Stimulated activated CD8-positive, alpha-beta memory T cell treated with anti-CD3 and anti-CD28 coated beads, Interleukin-15, amount 100 ng/mL, for 48 hours (primary cell): ENCODE data around the gene NPHP1.
"Not testable (repeated sequence)": the region's sequence is repeated elsewhere in the genome, so short reads cannot be mapped to it uniquely, and the experiment has no call there.

Experiments
- DNase-seq, 2 donors: peaks; one replicate each; pipeline ENCODE4 v3.0.0-alpha.2; 2020; ENCODE audit warnings: low read depth in 2 of 2

Gene NPHP1

GRCh38 chr2:110104025-110104771, 100.6 kb downstream of the NPHP1 start:
- no peak for DNase-seq

GRCh38 chr2:110103061-110103961, 101.5 kb downstream of the NPHP1 start:
- DNase-seq, result no peak

GRCh38 chr2:110101901-110102803, 102.7 kb downstream of the NPHP1 start:
- no peak for DNase-seq

DNA sequence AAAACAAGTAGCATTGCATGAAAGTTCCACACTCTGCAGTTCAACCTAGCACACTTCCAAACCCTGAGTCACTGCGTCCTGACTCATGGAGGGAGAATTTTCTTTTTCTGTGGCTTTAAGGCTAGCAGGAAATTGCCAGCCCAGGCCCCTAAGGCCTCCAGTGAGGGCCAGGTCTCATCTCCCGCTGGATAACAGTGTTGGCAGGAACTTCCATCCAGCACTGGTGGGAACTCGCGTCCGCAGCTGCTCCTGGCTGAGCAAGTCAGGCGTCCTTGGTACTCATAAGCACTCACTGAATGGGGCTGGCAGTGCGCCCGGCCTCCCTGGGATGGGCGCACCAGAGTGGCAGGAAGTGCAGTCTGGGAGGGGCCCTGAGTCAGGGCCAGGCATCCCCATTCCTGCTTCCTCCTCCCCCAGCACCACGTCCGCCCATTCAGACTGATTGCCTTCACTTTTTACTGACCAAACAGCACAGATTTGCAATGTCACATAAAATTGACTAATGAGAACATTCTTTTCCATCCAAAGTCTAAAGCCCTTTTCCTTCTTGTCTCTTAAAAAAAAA, 103.5 kb downstream of the NPHP1 start:
- no peak for DNase-seq

- DNase-seq, result not testable (repeated sequence)
Measured at GRCh38 chr2:110100880-110101279, 103.9 kb downstream of the NPHP1 start.

DNA sequence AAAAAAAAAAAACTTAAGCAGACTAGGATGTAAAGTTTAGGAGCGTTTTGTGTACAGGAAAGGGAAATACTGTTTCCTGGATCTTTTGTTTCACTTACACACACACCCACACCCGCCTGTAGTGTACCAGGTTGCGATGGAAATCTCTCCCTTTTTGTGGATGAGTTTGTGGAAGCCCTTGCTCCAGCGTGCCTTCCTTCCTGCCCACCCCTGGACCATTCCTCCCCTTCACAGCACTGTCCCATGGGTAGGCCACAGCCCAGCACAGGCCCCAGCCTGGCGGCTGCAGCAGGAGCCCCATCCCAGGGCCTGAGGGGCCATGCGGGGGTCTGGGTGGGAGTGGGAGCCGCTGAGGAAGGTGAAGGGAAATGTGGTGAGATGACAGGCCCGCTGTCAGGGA, 104.3 kb downstream of the NPHP1 start:
- no peak for DNase-seq

DNA sequence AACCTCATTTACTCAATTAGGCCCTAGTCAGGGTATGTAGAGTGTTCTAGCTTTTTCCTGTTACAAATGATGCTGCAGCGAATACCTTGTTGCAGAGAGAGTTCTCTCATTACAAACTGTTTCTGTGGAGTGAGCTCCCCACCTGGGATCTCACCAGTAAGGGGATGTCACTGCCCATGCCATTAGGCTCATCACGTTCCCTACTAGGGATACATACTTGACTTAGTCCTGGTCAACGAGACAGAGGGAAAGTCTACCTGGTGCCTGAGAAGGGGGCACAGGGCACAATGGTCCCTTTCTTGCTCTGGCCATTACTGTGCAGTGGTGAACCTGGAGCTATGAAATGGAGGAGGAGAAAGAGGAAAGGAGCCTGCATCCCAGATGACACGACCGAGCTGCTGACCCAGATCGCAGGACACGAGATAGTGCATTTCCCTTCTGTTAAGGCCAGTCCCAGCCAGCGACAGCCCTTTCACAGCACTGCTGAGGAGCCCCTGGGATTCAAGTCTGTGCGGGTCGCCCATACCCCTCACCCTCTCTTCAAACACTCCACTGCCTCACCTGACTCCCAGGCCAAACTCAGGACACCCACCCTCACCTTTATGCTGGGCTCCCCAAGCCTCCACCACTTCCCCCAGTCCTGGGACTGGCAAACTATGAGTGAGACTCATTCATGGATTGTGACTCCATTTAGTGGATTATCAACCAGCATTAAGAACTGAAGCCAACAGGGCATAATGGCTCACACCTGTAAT, 105.2 kb downstream of the NPHP1 start:
- DNase-seq, result no peak

- DNase-seq, result no peak
Measured at GRCh38 chr2:110099038-110099425, 105.8 kb downstream of the NPHP1 start.

GRCh38 chr2:110097506-110098220, 107.2 kb downstream of the NPHP1 start:
- no peak for DNase-seq

DNA sequence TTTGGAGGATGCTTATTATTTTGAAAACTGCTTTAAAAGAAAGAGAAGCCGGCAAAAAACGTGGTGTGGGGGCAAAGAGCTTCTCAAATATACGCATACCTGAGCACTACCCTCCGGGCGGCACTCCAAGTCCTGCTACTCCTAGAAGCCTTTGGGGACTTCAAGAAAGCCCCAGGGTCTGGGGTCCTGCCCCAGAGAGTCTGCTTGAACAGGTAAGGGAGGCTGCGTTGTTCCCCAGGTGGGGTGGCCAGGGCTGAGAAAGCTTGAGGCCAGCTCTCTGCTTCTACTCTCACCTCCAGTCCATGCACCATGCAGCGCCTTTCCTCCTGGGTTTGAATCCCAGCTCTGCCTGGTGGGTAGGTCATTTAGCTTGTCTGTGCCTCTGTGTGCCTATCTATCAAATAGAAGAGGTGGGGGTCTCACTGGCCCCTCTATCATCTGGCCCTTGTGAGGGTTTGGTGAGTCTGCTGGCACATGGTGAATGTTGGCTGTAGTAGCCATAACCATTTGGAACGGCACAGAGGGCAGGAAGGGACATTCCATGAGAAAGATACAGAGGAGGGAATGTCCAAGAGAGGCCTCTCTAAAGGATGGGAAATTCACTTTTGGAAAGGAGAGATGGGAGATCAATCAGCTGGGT, 108.7 kb downstream of the NPHP1 start:
- no peak for DNase-seq

DNA sequence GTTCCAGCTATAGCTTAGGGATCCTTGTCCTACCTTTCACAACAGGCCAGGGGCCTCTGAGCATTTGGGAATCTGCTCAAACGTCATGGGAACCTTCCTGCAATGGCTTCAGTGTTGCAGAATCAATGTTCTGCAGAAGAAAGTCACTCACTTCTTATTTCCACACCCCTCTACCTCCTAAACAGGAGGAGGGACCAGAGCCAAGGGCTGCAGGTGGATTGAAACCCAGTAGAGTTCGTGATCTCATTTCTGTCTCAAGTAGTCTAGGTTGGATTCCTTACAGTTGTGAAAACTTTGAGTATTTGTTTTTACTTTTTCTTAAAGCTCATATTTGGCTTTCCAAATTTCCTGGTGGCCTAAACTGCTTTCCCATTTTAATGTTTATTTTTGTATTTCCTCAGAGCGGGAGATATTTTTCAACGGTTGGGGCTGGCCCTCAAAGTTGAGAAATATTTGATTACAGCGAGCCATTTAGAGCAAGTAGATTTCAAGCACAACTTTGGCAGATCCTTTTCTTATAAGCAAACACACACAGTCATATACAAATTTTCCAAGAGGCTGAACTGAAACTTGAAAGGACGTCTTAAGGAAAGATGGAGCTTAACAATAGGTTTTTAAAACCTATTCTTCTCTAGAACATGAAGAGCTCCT, 109.8 kb downstream of the NPHP1 start:
- DNase-seq, result not testable (repeated sequence)

- DNase-seq, result not testable (repeated sequence)
Measured at GRCh38 chr2:110093924-110094323, 110.9 kb downstream of the NPHP1 start.

DNA sequence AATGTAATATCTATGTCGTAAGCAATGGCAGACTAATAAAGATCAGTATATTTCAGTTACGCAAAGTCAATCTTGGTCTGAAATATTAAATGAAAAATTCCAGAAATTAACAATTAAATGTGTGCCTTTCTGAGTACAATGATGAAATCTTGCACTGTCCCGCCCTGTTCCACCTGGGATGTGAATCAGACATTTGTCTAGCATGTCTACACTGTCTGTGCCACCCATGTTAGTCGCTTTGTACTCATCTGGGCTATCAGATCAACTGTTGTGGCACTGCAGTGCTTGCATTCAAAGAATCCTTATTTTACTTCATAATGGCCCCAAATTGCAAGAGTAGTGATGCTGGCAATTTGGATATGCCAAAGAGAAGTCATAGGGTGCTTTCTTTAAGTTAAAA, 114.6 kb downstream of the NPHP1 start:
- not testable (repeated sequence) for DNase-seq

DNA sequence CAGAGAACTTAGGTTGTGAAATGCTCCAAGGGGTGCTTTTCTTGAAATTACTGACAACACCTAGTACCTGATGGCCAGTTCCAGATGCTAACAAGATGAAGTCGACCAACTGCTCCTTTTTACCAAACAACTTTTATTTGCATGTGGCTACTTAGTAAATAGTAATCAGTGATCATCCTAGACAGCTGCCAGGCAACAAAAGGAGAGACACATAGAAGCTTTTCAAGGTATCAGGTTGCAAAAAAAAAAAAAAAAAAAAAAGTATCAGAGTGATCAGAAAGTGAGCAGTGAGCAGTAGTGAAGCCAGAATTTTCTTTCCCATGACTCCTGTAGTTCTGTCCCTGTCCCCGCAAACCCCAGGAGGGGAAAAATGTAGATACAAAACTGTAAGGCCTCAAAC, 121.1 kb downstream of the NPHP1 start:
- DNase-seq, result not testable (repeated sequence)

DNA sequence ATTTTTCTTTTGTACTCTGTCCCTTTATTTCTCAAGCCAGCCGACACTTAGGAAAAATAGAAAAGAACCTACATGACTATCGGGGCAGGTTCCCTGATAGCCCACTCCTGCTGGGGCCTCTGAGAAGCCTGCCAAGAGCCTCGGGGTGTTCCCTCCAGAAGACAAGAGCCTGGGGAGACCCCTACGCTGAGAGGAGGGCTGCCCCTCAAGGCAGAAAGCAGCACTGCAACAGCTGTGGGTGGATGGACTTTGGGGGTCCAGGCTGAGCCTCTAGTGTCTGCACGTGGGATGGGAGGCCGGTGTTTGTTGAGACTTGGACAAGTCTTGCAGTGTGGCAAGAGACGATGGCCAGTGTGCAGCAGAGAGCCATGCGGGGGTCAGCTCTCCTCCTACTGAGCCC, 121.7 kb downstream of the NPHP1 start:
- DNase-seq, result not testable (repeated sequence)

GRCh38 chr2:110078104-110078503, 126.7 kb downstream of the NPHP1 start:
- not testable (repeated sequence) for DNase-seq

DNA sequence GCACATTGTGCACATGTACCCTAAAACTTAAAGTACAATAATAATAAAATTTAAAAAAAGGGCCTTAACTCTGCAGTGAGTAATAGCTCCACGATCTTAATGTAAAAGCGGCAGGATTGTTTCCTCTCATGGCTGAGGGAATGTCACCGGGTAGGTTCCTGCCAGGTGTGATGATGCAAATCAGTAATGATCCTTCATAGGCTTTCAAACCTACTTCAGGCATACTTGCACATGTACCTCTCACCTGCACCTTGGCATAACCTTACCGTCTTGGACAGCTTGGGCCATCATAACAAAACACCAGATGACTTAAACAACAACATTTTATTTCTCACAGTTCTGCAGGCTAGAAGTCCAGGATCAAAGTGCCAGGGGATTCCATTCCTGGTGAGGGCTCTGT, 128.9 kb downstream of the NPHP1 start:
- DNase-seq, result not testable (repeated sequence)
